HCT116 (cell line): ENCODE results near the gene SCAI. TPM values are rescaled to one million over a fixed set of nuclear protein-coding genes. Genes with fewer than 3 reads are reported as not detected.

Experiments used
- ATAC-seq: fragments of 200-7000 bp; cut with Tn5 transposase; 2 replicates; pipeline ENCODE4 v1.9.1; 2020; ENCODE audit warnings: mild to moderate bottlenecking, moderate library complexity
- BruUV-seq: library from RNA; stranded (reverse); fragments of 400-500 nt; replicated peaks from 2 replicates; lab custom pipeline; 2021; lab: Mats Ljungman, UMichigan
- CTCF ChIA-PET: fragments of 300-600 bp; sonication (Branson Sonifier 250); formaldehyde crosslinking; loops from one replicate; lab custom pipeline; 2021; ENCODE audit warnings: antibody characterized with exemption; lab: Charles Lee
- POLR2A ChIA-PET: fragments of 300-600, 350-600 bp; sonication (Branson Sonifier 250); formaldehyde crosslinking; loops from one replicate; lab custom pipeline; 2021; ENCODE audit warnings: antibody characterized with exemption; lab: Charles Lee
- RAD21 ChIA-PET, 2 experiments: fragments of 300-600 bp; sonication (Branson Sonifier 250); formaldehyde crosslinking; loops; one replicate each; lab custom pipeline; 2023; ENCODE audit warnings: low total read pairs in 2 of 2; ENCODE audit not compliant: uncharacterized antibody in 2 of 2, unreplicated experiment in 2 of 2, low non-redundant PET in 1 of 2; lab: Charles Lee
- DNase-seq: peaks from one replicate; pipeline ENCODE4 v3.0.0-alpha.2; 2010; ENCODE audit warnings: low read depth, low spot score
- H2AFZ ChIP-seq: fragments of 200-600 bp; shearing (Covaris generic), sonication (generic); 2 replicates; pipeline ENCODE4 v1.6.1; 2017; ENCODE audit warnings: low read depth, mixed run types, mixed read lengths, antibody characterized with exemption, low read length; ENCODE audit not compliant: poor library complexity, severe bottlenecking
- H3K27ac ChIP-seq: 2 replicates; pipeline ENCODE4 v1.5.1; 2012; ENCODE audit warnings: low read depth, low read length
- H3K27me3 ChIP-seq: fragments of 200-600 bp; sonication (generic); 2 replicates; pipeline ENCODE4 v1.6.1; 2016; ENCODE audit warnings: mixed run types, low read length, mixed read lengths; ENCODE audit not compliant: insufficient read depth
- H3K36me3 ChIP-seq, 2 experiments: fragments of 200-500 bp in 1 of 2; fragments of 200-600 bp in 1 of 2; sonication (Bioruptor generic) in 1 of 2; sonication (generic) in 1 of 2; 2 replicates each; pipeline versions ENCODE4 v1.5.1 to v1.6.1; 2014 to 2016; ENCODE audit warnings: low read length in 2 of 2, inconsistent platforms in 1 of 2, mixed read lengths in 1 of 2, mixed run types in 1 of 2; ENCODE audit not compliant: insufficient read depth in 2 of 2, control insufficient read depth in 1 of 2
- H3K4me1 ChIP-seq, 2 experiments: fragments of 200-600 bp in 1 of 2; sonication (generic) in 1 of 2; 2 replicates each; pipeline versions ENCODE4 v1.5.1 to v1.6.1; 2012 to 2017; ENCODE audit warnings: low read length in 2 of 2, inconsistent platforms in 1 of 2, mild to moderate bottlenecking in 1 of 2, mixed read lengths in 1 of 2, mixed run types in 1 of 2, moderate library complexity in 1 of 2; ENCODE audit not compliant: insufficient read depth in 2 of 2, control insufficient read depth in 1 of 2
- H3K4me2 ChIP-seq: fragments of 200-600 bp; sonication (generic); 2 replicates; pipeline ENCODE4 v1.6.1; 2017; ENCODE audit warnings: mixed run types, low read length, mixed read lengths
- H3K4me3 ChIP-seq, 2 experiments: fragments of 200-600 bp in 1 of 2; sonication (generic) in 1 of 2; replicated peaks in 1 of 2; 2 replicates each; pipeline ENCODE4 v1.5.1; 2011 to 2016; ENCODE audit warnings: low read length in 2 of 2, control low read depth in 1 of 2, low read depth in 1 of 2, mild to moderate bottlenecking in 1 of 2, mixed read lengths in 1 of 2, mixed run types in 1 of 2
- H3K79me2 ChIP-seq: fragments of 200-600 bp; sonication (generic); 2 replicates; pipeline ENCODE4 v1.6.1; 2017; ENCODE audit warnings: mild to moderate bottlenecking, mixed run types, low read length, moderate library complexity, mixed read lengths; ENCODE audit not compliant: insufficient read depth
- H3K9ac ChIP-seq: fragments of 200-600 bp; sonication (generic); 2 replicates; pipeline ENCODE4 v1.6.1; 2016; ENCODE audit warnings: low read length, mixed read lengths
- H3K9me2 ChIP-seq: fragments of 200-600 bp; sonication (generic), shearing (Covaris generic); 2 replicates; pipeline ENCODE4 v1.6.1; 2017; ENCODE audit warnings: mixed run types, mild to moderate bottlenecking, moderate library complexity; ENCODE audit not compliant: insufficient read depth
- H3K9me3 ChIP-seq, 2 experiments: fragments of 200-500 bp in 1 of 2; fragments of 200-600 bp in 1 of 2; sonication (Bioruptor generic) in 1 of 2; sonication (generic) in 1 of 2; 2 replicates each; pipeline ENCODE4 v1.6.1; 2014 to 2017; ENCODE audit warnings: low read length in 2 of 2, mixed read lengths in 2 of 2, inconsistent platforms in 1 of 2, low read depth in 1 of 2, mild to moderate bottlenecking in 1 of 2, mixed run types in 1 of 2, moderate library complexity in 1 of 2; ENCODE audit not compliant: control insufficient read depth in 1 of 2, insufficient read depth in 1 of 2
- H4K20me1 ChIP-seq: fragments of 200-600 bp; sonication (generic), shearing (Covaris generic); 2 replicates; pipeline ENCODE4 v1.6.1; 2017; ENCODE audit warnings: mixed run types, mild to moderate bottlenecking, moderate library complexity; ENCODE audit not compliant: insufficient read depth
- ATF3 ChIP-seq: IDR thresholded peaks from 2 replicates; pipeline ENCODE4 v1.6.1; 2012
- CEBPB ChIP-seq: IDR thresholded peaks from 2 replicates; pipeline ENCODE4 v1.6.1; 2012; ENCODE audit warnings: low read depth
- CTCF ChIP-seq, 3 experiments: fragments of 200-600 bp in 1 of 3; sonication (generic) in 1 of 3; IDR thresholded peaks in 2 of 3; conservative IDR thresholded peaks in 1 of 3; 2 replicates each; pipeline ENCODE4 v1.5.1; 2012 to 2017; ENCODE audit warnings: low read depth in 2 of 3, low read length in 2 of 3, antibody characterized with exemption in 1 of 3, borderline replicate concordance in 1 of 3, control low read depth in 1 of 3, mild to moderate bottlenecking in 1 of 3, mixed read lengths in 1 of 3, mixed run types in 1 of 3, moderate library complexity in 1 of 3; ENCODE audit not compliant: insufficient read depth in 1 of 3
- EGR1 ChIP-seq: IDR thresholded peaks from 2 replicates; pipeline ENCODE4 v1.6.1; 2012; ENCODE audit warnings: low read depth
- EZH2 ChIP-seq: fragments of 200-600 bp; sonication (generic); IDR thresholded peaks from 2 replicates; pipeline ENCODE4 v1.6.1; 2017; ENCODE audit warnings: antibody characterized with exemption, mixed run types
- EZH2phosphoT487 ChIP-seq: fragments of 200-600 bp; IDR thresholded peaks from 2 replicates; pipeline ENCODE4 v1.6.1; 2018; ENCODE audit warnings: antibody characterized with exemption, borderline replicate concordance
- JUND ChIP-seq: IDR thresholded peaks from 2 replicates; pipeline ENCODE4 v1.6.1; 2012
- MAX ChIP-seq: IDR thresholded peaks from 2 replicates; pipeline ENCODE4 v1.6.1; 2012
- RAD21 ChIP-seq: IDR thresholded peaks from 2 replicates; pipeline ENCODE4 v1.6.1; 2012; ENCODE audit warnings: low read depth, mild to moderate bottlenecking
- REST ChIP-seq: IDR thresholded peaks from 2 replicates; pipeline ENCODE4 v1.6.1; 2012; ENCODE audit warnings: low read depth
- SIN3A ChIP-seq: IDR thresholded peaks from 2 replicates; pipeline ENCODE4 v1.6.1; 2012; ENCODE audit warnings: low read depth
- SP1 ChIP-seq: IDR thresholded peaks from 2 replicates; pipeline ENCODE4 v1.6.1; 2012; ENCODE audit warnings: low read depth
- TCF7L2 ChIP-seq: IDR thresholded peaks from 2 replicates; pipeline ENCODE4 v1.7.0; 2011; ENCODE audit warnings: borderline replicate concordance, inconsistent platforms; ENCODE audit not compliant: insufficient read depth, insufficient read length; ENCODE audit errors: extremely low read depth
- YY1 ChIP-seq: IDR thresholded peaks from 2 replicates; pipeline ENCODE4 v1.6.1; 2011; ENCODE audit warnings: low read length, low read depth, moderate library complexity, mild to moderate bottlenecking; ENCODE audit not compliant: insufficient replicate concordance; ENCODE audit errors: extremely low read depth
- ZNF274 ChIP-seq: fragments of 200-500 bp; sonication (Bioruptor generic); IDR thresholded peaks from 2 replicates; pipeline ENCODE4 v1.6.1; 2014; ENCODE audit warnings: mild to moderate bottlenecking, low read depth, low read length, inconsistent platforms
- intact Hi-C: fragments of 100-400 bp; cut with micrococcal nuclease; formaldehyde crosslinking; loops from 2 replicates; pipeline ENCODE4 v1.10.0; 2022
- total RNA-seq: library from RNA; stranded (reverse); gene quantifications from one replicate; pipeline ENCODE4 v1.2.1, GENCODE V29; 2021; ENCODE audit not compliant: unreplicated experiment

Gene SCAI
- total RNA-seq, 1 experiment from 2014 or later = 14.0 TPM

- ChIA-PET CTCF (no interaction called here), RAD21 (no interaction called here), POLR2A (interaction anchor here (0.6 kb wide), 1 partner anchor 13 kb away, joined by 3 read pairs; no protein-coding TSS in a partner anchor)
- peaks cover 0 to 8% of the 10 kb centered on the region in 2 experiments; a peak in 1 of 4 replicates for H3K4me1 ChIP-seq
- H3K27ac ChIP-seq = no peak overlapping the region
- ATAC-seq (no peak), DNase-seq (no peak)
- no peak overlapping the region for H2AFZ ChIP-seq
- no peak overlapping the region for H3K4me2 ChIP-seq
- peaks cover 94% of the 10 kb centered on the region for H3K79me2 ChIP-seq
- no peak overlapping the region for H3K9ac ChIP-seq
- H3K9me2 ChIP-seq = no peaks in the 10 kb centered on the region
- H3K36me3 ChIP-seq = no peaks in the 10 kb centered on the region
- no peaks in the 10 kb centered on the region for H3K27me3 ChIP-seq
- no peaks in the 10 kb centered on the region for H3K9me3 ChIP-seq
- BruUV-seq = no TSS peak
- intact Hi-C loops = no loop called here
- TF ChIP-seq ZNF274 (no peak), RAD21 (no peak), JUND (no peak), EGR1 (no peak), MAX (no peak), CTCF (IDR thresholded peaks at IDR 0.05 in 2 of 3, conservative IDR thresholded peaks at IDR 0.05 in 1 of 3; ENCODE audit: borderline replicate concordance in 1 of 3, insufficient read depth in 1 of 3, low read depth in 2 of 3, low read length in 2 of 3) (no peak), EZH2 (no peak), SIN3A (no peak), TCF7L2 (no peak), EZH2phosphoT487 (no peak), SP1 (no peak), REST (no peak), ATF3 (no peak), CEBPB (no peak), YY1 (no peak)
- H3K4me3 ChIP-seq = no peak overlapping the region
- no peaks in the 10 kb centered on the region for H4K20me1 ChIP-seq
Measured at GRCh38 chr9:125176636-125177035, 33.3 kb upstream of the SCAI start.
